ACHN (cell line): ENCODE data around the gene KLHL22.
"Not testable (repeated sequence)": the region's sequence is repeated elsewhere in the genome, so short reads cannot be mapped to it uniquely, and the experiment has no call there.

ENCODE experiments used
- DNase-seq: peaks from one replicate; pipeline ENCODE4 v3.0.0-alpha.2; 2015
- in situ Hi-C: cut with HindIII; loops from 2 replicates; pipeline ENCODE4 v1.10.0; 2017; ENCODE audit warnings: low sequenced_read_pairs, low pct_ligation_motif_present, low pct_unique_long_range_greater_than_20kb

Gene KLHL22

GRCh38 chr22:20415699-20416098 lies 79.9 kb downstream of the KLHL22 start:
- in situ Hi-C loops, DNase-seq: not testable (repeated sequence)

GRCh38 chr22:20415241-20415640 lies 80.4 kb downstream of the KLHL22 start:
- in situ Hi-C loops = not testable (repeated sequence)

GRCh38 chr22:20414450-20414849 lies 81.1 kb downstream of the KLHL22 start:
- no peak for DNase-seq
- in situ Hi-C loops = no loop called here

More at GRCh38 chr22:20415241-20415640, 80.4 kb downstream of the KLHL22 start:
- DNase-seq = not testable (repeated sequence)

GRCh38 chr22:20414059-20414440 lies 81.5 kb downstream of the KLHL22 start:
- no peak for DNase-seq
- in situ Hi-C loops = no loop called here

GRCh38 chr22:20413217-20414058 lies 82.2 kb downstream of the KLHL22 start:
- in situ Hi-C loops = no loop called here
- DNase-seq = no peak

- in situ Hi-C loops = no loop called here
- DNase-seq = no peak
These were observed 83.0 kb downstream of the KLHL22 start for GRCh38 chr22:20412474-20413216.

GRCh38 chr22:20409385-20409784 lies 86.2 kb downstream of the KLHL22 start:
- DNase-seq, in situ Hi-C loops: not testable (repeated sequence)

- in situ Hi-C loops = no loop called here
- no peak for DNase-seq
These were observed 86.7 kb downstream of the KLHL22 start for GRCh38 chr22:20408891-20409290.

GRCh38 chr22:20407829-20408228 lies 87.8 kb downstream of the KLHL22 start:
- no peak for DNase-seq
- in situ Hi-C loops = no loop called here

GRCh38 chr22:20406686-20407408 lies 88.7 kb downstream of the KLHL22 start:
- in situ Hi-C loops = no loop called here
- no peak for DNase-seq

GRCh38 chr22:20405931-20406685 lies 89.5 kb downstream of the KLHL22 start:
- DNase-seq = no peak
- in situ Hi-C loops = no loop called here

GRCh38 chr22:20405291-20405930 lies 90.2 kb downstream of the KLHL22 start:
- in situ Hi-C loops = no loop called here
- DNase-seq = no peak

- in situ Hi-C loops = no loop called here
These were observed 90.7 kb downstream of the KLHL22 start for GRCh38 chr22:20404881-20405280.

GRCh38 chr22:20403779-20404140 lies 91.8 kb downstream of the KLHL22 start:
- DNase-seq = no peak
- in situ Hi-C loops = no loop called here

More at GRCh38 chr22:20404881-20405280, 90.7 kb downstream of the KLHL22 start:
- DNase-seq = no peak

GRCh38 chr22:20402960-20403778 lies 92.4 kb downstream of the KLHL22 start:
- in situ Hi-C loops = no loop called here
- DNase-seq = no peak

- in situ Hi-C loops = no loop called here
- no peak for DNase-seq
These were observed 94.1 kb downstream of the KLHL22 start for GRCh38 chr22:20401376-20402014.
